Urinary bladder (tissue), 4 donors: Measurements from ENCODE around the gene TM4SF4. TPM values are rescaled to one million over a fixed set of nuclear protein-coding genes. Genes with fewer than 3 reads are reported as not detected.

Source experiments
- DNase-seq: peaks from one replicate; pipeline ENCODE4 v3.0.0-alpha.2; 2015; ENCODE audit errors: extremely low spot score
- H3K27ac ChIP-seq: one replicate; pipeline ENCODE4 v1.5.1; 2013; ENCODE audit warnings: low read depth, mild to moderate bottlenecking, moderate library complexity
- H3K36me3 ChIP-seq: one replicate; pipeline ENCODE4 v1.6.1; 2013; ENCODE audit warnings: mild to moderate bottlenecking, moderate library complexity; ENCODE audit not compliant: insufficient read depth
- H3K4me1 ChIP-seq: one replicate; pipeline ENCODE4 v1.6.1; 2013; ENCODE audit warnings: mild to moderate bottlenecking, moderate library complexity; ENCODE audit not compliant: insufficient read depth
- H3K4me3 ChIP-seq: one replicate; pipeline ENCODE4 v1.5.1; 2013; ENCODE audit warnings: low read depth, low read length
- WGBS: extraction: QIAGEN DNeasy Blood & Tissue Kit; methylation state at CpG from one replicate; pipeline ENCODE4 v1.1.7; 2013; 5-methylcytosine and 5-hydroxymethylcytosine counted together
- polyA plus RNA-seq: library from polyadenylated mRNA; stranded (reverse); fragments of 200-250 nt; gene quantifications from one replicate; pipeline ENCODE4 v1.2.3, GENCODE V29; 2013
- small RNA-seq: library from RNA; depleted of rRNA; stranded (forward); fragments of <200 nt; gene quantifications from one replicate; pipeline ENCODE3, GENCODE V24; 2014
- total RNA-seq: library from RNA; depleted of rRNA; stranded (reverse); fragments of >200 nt; gene quantifications from one replicate; pipeline ENCODE4 v1.2.3, GENCODE V29; 2014
- donor health status: healthy with polysubstance abuse.
- donor health status: healthy.

TM4SF4 gene
- total and polyA plus RNA-seq, 2 donors, result 0.05 TPM; not detected in 1

GRCh38 chr3:149545049-149545448 lies 70.6 kb downstream of the TM4SF4 start:
- DNase-seq, result no peak
- Histone ChIP-seq H3K27ac (no peak overlapping the region), H3K4me3 (no peak overlapping the region), H3K36me3 (peaks cover 1% of the 10 kb centered on the region), H3K4me1 (no peaks in the 10 kb centered on the region)
- 67% methylated on average over 2 of the region's 2 CpGs for whole genome bisulfite sequencing

- 21% methylated on average over 9 of the region's 9 CpGs for WGBS
- no peak overlapping the region for H3K27ac ChIP-seq
- H3K4me3 ChIP-seq, result no peak overlapping the region
- DNase-seq, result peak; percentile 60
- no peaks in the 10 kb centered on the region for H3K4me1 ChIP-seq
- H3K36me3 ChIP-seq, result no peaks in the 10 kb centered on the region
Measured at GRCh38 chr3:149547413-149547812, 72.9 kb downstream of the TM4SF4 start.

DNA sequence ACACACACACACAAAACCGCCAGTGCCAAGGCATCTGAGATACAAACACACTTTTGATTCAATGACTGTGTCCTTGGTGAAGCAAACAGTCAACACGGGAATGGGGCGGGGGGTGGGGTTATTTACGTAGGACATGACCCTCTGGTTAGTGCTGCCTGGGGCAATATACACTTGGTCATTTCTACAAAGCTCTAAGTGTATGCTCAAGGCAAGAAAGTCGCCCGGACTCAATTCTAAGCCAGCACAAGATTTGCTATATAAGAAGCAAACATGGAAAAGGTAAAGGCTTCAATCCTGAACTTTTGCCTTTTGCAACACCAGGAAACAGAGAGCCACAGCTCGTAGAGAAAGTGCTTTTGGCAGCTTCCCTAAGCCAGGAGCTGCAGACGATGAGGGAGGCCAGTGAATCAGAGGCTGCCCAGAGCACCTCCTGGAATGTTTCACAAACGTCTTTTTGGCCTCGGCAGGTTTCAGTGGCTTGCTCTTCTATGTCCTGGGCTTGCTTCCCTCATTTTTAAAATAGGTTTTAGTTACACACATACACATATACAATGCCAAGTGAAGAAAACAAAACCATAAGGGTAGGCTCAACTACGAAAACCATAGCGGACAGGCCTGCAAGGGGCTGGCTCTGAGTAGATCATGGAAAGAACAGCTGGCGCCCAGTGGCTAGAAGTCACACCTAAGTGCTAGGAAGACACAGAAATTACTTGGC lies 73.6 kb downstream of the TM4SF4 start:
- H3K36me3 ChIP-seq, result no peaks in the 10 kb centered on the region
- H3K27ac ChIP-seq, result peak overlapping the region; percentile 60
- DNase-seq, result no peak
- 27% methylated on average over 13 of the region's 13 CpGs for WGBS
- H3K4me1 ChIP-seq, result no peaks in the 10 kb centered on the region
- no peak overlapping the region for H3K4me3 ChIP-seq

- H3K4me1 ChIP-seq, result no peaks in the 10 kb centered on the region
Measured at GRCh38 chr3:149548669-149549065, 74.2 kb downstream of the TM4SF4 start.

GRCh38 chr3:149551500-149551899 lies 77.0 kb downstream of the TM4SF4 start:
- H3K4me1 ChIP-seq, result peaks cover 3% of the 10 kb centered on the region
- no peak for DNase-seq
- no peak overlapping the region for H3K4me3 ChIP-seq
- no peak overlapping the region for H3K27ac ChIP-seq
- no peaks in the 10 kb centered on the region for H3K36me3 ChIP-seq

More at GRCh38 chr3:149548669-149549065, 74.2 kb downstream of the TM4SF4 start:
- Histone ChIP-seq H3K36me3 (no peaks in the 10 kb centered on the region), H3K27ac (peak overlapping the region; percentile 60), H3K4me3 (no peak overlapping the region)
- no peak for DNase-seq
- 74% methylated on average over 4 of the region's 4 CpGs for WGBS

DNA sequence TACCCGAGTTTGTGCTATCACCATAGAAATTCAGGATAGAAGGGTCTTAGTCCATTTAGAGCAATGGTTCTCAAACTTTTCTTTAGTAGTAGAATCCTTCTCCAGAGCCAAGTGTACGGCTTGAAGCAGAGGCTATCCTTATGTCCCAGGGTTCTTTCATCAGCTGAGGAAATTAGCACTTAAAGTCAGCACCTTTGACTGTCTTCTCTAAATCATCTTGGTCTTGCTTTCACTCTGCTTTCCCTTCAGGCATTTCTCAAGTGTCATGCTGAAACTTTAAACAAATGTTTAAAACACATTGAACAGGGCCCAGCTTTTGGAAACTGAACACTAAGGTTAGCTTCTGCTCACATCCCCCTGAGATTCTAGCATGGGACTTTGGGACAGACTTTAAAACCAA lies 78.2 kb downstream of the TM4SF4 start:
- Histone ChIP-seq H3K4me3 (no peak overlapping the region), H3K4me1 (peaks cover 3% of the 10 kb centered on the region), H3K27ac (peak overlapping the region; percentile 18), H3K36me3 (no peaks in the 10 kb centered on the region)
- no peak for DNase-seq
- 68% methylated on average over 2 of the region's 2 CpGs for WGBS

Small RNA genes lying within 50 kb of the gene (small RNA-seq; reads per million reads assigned to genes)
- not detected for gene AC108751.2
- gene RNU6-1098P, result not detected

Other genes with a start within 250 kb of the TM4SF4 start
- 33.4 TPM for gene TM4SF18, start 141.1 kb upstream of the TM4SF4 start, total RNA-seq
- gene TM4SF18, start 141.1 kb upstream of the TM4SF4 start, polyA plus RNA-seq, result 3.2 TPM
- 124 TPM for gene TM4SF1, start 97.0 kb upstream of the TM4SF4 start, total RNA-seq
- 64.8 TPM for gene TM4SF1, start 97.0 kb upstream of the TM4SF4 start, polyA plus RNA-seq
- 136 TPM for gene WWTR1, start 183.3 kb downstream of the TM4SF4 start, total RNA-seq
- 155 TPM for gene WWTR1, start 183.3 kb downstream of the TM4SF4 start, polyA plus RNA-seq